Measurements from ENCODE around the gene ALG14. TPM values are rescaled to one million over a fixed set of nuclear protein-coding genes. Genes with fewer than 3 reads are reported as not detected.
A peak's percentile ranks its signal among the peaks of the same experiment; 100 is the strongest.

ALG14 gene
- total RNA-seq, 1 donor from 2014 or later, result 5.0 TPM

DNA sequence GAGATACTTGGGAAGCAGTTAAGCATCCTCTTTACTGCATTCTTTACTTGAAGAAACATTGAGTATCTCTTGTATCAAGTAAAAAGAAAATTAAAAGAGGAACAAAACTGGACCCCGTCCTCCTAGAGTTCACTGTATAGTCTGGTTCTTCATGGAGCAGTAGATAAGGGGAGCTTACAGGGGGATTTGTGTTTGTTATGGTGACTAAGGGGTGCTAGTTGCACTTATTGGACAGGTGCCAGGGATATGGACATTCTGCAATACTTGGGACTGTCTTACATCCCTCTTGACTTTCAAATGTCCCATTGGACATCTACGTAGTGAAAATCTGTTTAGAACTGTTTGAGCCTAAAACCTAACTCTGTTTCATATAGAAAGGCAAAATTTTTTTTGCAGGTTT, 67.2 kb downstream of the ALG14 start:
- H3K9me3 Mint-ChIP-seq, result no peaks in the 10 kb centered on the region
- H3K4me1 Mint-ChIP-seq (ENCODE audit: unreplicated experiment), result peaks cover 25% of the 10 kb centered on the region
- no peak overlapping the region for H3K27ac Mint-ChIP-seq
- DNase-seq (ENCODE audit: extremely low spot score, unreplicated experiment), result no peak
- no peaks in the 10 kb centered on the region for H3K27me3 Mint-ChIP-seq
- no peak overlapping the region for H3K4me3 Mint-ChIP-seq
- TF ChIP-seq, protein P1, sequence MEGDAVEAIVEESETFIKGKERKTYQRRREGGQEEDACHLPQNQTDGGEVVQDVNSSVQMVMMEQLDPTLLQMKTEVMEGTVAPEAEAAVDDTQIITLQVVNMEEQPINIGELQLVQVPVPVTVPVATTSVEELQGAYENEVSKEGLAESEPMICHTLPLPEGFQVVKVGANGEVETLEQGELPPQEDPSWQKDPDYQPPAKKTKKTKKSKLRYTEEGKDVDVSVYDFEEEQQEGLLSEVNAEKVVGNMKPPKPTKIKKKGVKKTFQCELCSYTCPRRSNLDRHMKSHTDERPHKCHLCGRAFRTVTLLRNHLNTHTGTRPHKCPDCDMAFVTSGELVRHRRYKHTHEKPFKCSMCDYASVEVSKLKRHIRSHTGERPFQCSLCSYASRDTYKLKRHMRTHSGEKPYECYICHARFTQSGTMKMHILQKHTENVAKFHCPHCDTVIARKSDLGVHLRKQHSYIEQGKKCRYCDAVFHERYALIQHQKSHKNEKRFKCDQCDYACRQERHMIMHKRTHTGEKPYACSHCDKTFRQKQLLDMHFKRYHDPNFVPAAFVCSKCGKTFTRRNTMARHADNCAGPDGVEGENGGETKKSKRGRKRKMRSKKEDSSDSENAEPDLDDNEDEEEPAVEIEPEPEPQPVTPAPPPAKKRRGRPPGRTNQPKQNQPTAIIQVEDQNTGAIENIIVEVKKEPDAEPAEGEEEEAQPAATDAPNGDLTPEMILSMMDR (conservative IDR thresholded peaks at IDR 0.05), result no peak
- no peaks in the 10 kb centered on the region for H3K36me3 Mint-ChIP-seq

DNA sequence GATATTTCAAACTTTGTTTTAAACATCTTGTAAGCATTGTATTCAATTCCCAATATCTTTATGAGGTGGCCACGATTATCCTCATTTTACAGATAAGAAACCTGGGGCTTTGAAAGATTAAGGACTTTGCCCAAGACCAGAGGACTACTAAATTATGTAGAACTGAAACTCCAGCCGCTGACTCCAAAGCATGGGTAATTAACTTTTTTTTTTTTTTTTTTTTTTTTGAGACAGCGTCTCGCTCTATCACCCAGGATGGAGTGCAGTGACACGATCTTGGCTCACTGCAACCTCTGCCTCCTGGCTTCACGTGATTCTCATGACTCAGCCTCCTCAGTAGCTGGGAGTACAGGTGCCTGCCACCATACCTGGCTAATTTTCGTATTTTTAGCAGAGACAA, 68.7 kb downstream of the ALG14 start:
- no peaks in the 10 kb centered on the region for H3K9me3 Mint-ChIP-seq
- no peak overlapping the region for H3K4me3 Mint-ChIP-seq
- H3K27ac Mint-ChIP-seq, result no peak overlapping the region
- no peak for DNase-seq (ENCODE audit: extremely low spot score, unreplicated experiment)
- TF ChIP-seq, protein P1 (conservative IDR thresholded peaks at IDR 0.05), result no peak
- no peaks in the 10 kb centered on the region for H3K36me3 Mint-ChIP-seq
- peaks cover 35% of the 10 kb centered on the region for H3K4me1 Mint-ChIP-seq (ENCODE audit: unreplicated experiment)
- no peaks in the 10 kb centered on the region for H3K27me3 Mint-ChIP-seq

GRCh38 chr1:95003433-95003738, 69.4 kb downstream of the ALG14 start:
- Mint-ChIP-seq H3K27ac (no peak overlapping the region), H3K36me3 (no peaks in the 10 kb centered on the region), H3K4me3 (no peak overlapping the region), H3K9me3 (no peaks in the 10 kb centered on the region), H3K27me3 (no peaks in the 10 kb centered on the region), H3K4me1 (ENCODE audit: unreplicated experiment) (peaks cover 40% of the 10 kb centered on the region)
- TF ChIP-seq, protein P1 (conservative IDR thresholded peaks at IDR 0.05), result no peak
- DNase-seq (ENCODE audit: extremely low spot score, unreplicated experiment), result no peak

- H3K4me3 Mint-ChIP-seq, result no peak overlapping the region
- no peaks in the 10 kb centered on the region for H3K9me3 Mint-ChIP-seq
- no peaks in the 10 kb centered on the region for H3K27me3 Mint-ChIP-seq
- no peak for DNase-seq (ENCODE audit: extremely low spot score, unreplicated experiment)
- peak overlapping the region; percentile 46 for H3K27ac Mint-ChIP-seq
- TF ChIP-seq, protein P1 (conservative IDR thresholded peaks at IDR 0.05), result no peak
- H3K36me3 Mint-ChIP-seq, result no peaks in the 10 kb centered on the region
- peaks cover 40% of the 10 kb centered on the region for H3K4me1 Mint-ChIP-seq (ENCODE audit: unreplicated experiment)
Measured at GRCh38 chr1:95002540-95003432, 70.0 kb downstream of the ALG14 start.

DNA sequence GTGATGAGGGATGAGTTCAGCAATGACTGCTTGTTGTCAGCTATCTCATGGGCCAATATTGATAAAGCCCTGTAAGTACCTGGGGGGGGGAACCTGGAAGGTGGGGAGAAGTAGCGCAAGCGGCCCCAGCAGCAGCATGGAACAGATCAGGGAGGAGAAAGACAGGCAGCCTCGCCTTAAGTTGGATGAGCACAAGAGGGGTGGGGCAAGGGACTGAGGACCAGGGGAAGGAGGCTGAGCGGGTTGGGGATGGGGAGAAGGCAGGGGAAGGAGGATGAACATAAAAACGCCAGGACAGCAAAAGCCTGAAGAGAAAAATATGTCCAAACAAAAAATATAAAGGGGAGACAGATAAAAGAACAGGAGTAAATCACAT, 70.6 kb downstream of the ALG14 start:
- TF ChIP-seq, protein P1 (conservative IDR thresholded peaks at IDR 0.05), result no peak
- Mint-ChIP-seq H3K27me3 (no peaks in the 10 kb centered on the region), H3K4me3 (peak overlapping the region; percentile 44), H3K27ac (peak overlapping the region; percentile 46), H3K4me1 (ENCODE audit: unreplicated experiment) (peaks cover 47% of the 10 kb centered on the region), H3K36me3 (no peaks in the 10 kb centered on the region), H3K9me3 (no peaks in the 10 kb centered on the region)
- DNase-seq (ENCODE audit: extremely low spot score, unreplicated experiment), result no peak
